ENCODE measurements around the gene FANCL.

- TF ChIP-seq, protein P1, sequence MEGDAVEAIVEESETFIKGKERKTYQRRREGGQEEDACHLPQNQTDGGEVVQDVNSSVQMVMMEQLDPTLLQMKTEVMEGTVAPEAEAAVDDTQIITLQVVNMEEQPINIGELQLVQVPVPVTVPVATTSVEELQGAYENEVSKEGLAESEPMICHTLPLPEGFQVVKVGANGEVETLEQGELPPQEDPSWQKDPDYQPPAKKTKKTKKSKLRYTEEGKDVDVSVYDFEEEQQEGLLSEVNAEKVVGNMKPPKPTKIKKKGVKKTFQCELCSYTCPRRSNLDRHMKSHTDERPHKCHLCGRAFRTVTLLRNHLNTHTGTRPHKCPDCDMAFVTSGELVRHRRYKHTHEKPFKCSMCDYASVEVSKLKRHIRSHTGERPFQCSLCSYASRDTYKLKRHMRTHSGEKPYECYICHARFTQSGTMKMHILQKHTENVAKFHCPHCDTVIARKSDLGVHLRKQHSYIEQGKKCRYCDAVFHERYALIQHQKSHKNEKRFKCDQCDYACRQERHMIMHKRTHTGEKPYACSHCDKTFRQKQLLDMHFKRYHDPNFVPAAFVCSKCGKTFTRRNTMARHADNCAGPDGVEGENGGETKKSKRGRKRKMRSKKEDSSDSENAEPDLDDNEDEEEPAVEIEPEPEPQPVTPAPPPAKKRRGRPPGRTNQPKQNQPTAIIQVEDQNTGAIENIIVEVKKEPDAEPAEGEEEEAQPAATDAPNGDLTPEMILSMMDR (IDR thresholded peaks at IDR 0.05), result no peak
- TF ChIP-seq POLR2AphosphoS5 (IDR thresholded peaks at IDR 0.05), result no peak
These were observed 118.6 kb downstream of the FANCL start for GRCh38 chr2:58122540-58122939.
